NB4 (cell line): ENCODE measurements around the gene KRTAP6-1.

ENCODE experiments used
- CTCF ChIP-seq: IDR thresholded peaks from one replicate; pipeline ENCODE4 v1.5.1; 2012; ENCODE audit warnings: low read depth, low read length
- MAX ChIP-seq: IDR thresholded peaks from 2 replicates; pipeline ENCODE4 v1.6.1; 2011; ENCODE audit warnings: low read depth, low read length

GRCh38 chr21:30652891-30653290, 39.2 kb upstream of the KRTAP6-1 start:
- TF ChIP-seq CTCF (no peak), MAX (no peak)
